PC-9 (cell line): ENCODE results near the gene NFKBIE. TPM values are rescaled to one million over a fixed set of nuclear protein-coding genes. Genes with fewer than 3 reads are reported as not detected.

ENCODE experiments used
- BruUV-seq: library from RNA; stranded (reverse); fragments of 400-500 nt; replicated peaks from 2 replicates; lab custom pipeline; 2021; lab: Mats Ljungman, UMichigan
- CTCF ChIA-PET: fragments of 300-600 bp; sonication (Branson Sonifier 250); formaldehyde crosslinking; loops from one replicate; lab custom pipeline; 2022; ENCODE audit warnings: antibody characterized with exemption; lab: Charles Lee
- POLR2A ChIA-PET: fragments of 300-600 bp; sonication (Branson Sonifier 250); formaldehyde crosslinking; loops from one replicate; lab custom pipeline; 2022; ENCODE audit warnings: antibody characterized with exemption; ENCODE audit not compliant: unreplicated experiment; lab: Charles Lee
- DNase-seq, 2 experiments: peaks; one replicate each; pipeline versions ENCODE4 v3.0.0 to v3.0.0-alpha.2; 2015 to 2022; ENCODE audit warnings: mixed read lengths in 1 of 2
- H2AFZ ChIP-seq: fragments of 200-600 bp; sonication (generic); 2 replicates; pipeline ENCODE4 v1.8.1; 2017; ENCODE audit warnings: antibody characterized with exemption
- H3F3A ChIP-seq: fragments of 200-600 bp; sonication (generic); 2 replicates; pipeline ENCODE4 v1.8.1; 2017; ENCODE audit warnings: antibody characterized with exemption, mild to moderate bottlenecking, low read depth; ENCODE audit not compliant: insufficient read depth
- H3K27ac ChIP-seq: fragments of 200-600 bp; sonication (generic); 2 replicates; pipeline ENCODE4 v1.6.1; 2016; ENCODE audit warnings: mixed run types
- H3K27me3 ChIP-seq: fragments of 200-600 bp; sonication (generic); 2 replicates; pipeline ENCODE4 v1.6.1; 2016; ENCODE audit warnings: low read depth, mixed run types; ENCODE audit not compliant: insufficient read depth
- H3K36me3 ChIP-seq: fragments of 200-600 bp; sonication (generic); 2 replicates; pipeline ENCODE4 v1.6.1; 2016; ENCODE audit warnings: low read depth, mixed run types
- H3K4me1 ChIP-seq: fragments of 200-600 bp; sonication (generic); replicated peaks from 2 replicates; pipeline ENCODE4 v1.6.1; 2016; ENCODE audit warnings: mixed run types; ENCODE audit not compliant: insufficient read depth
- H3K4me2 ChIP-seq: fragments of 200-600 bp; sonication (generic); 2 replicates; pipeline ENCODE4 v1.6.1; 2017; ENCODE audit warnings: mixed run types
- H3K4me3 ChIP-seq: fragments of 200-600 bp; sonication (generic); 2 replicates; pipeline ENCODE4 v1.6.1; 2016; ENCODE audit warnings: mixed run types
- H3K79me2 ChIP-seq: fragments of 200-600 bp; sonication (generic); 2 replicates; pipeline ENCODE4 v1.6.1; 2017; ENCODE audit warnings: low read depth, mixed run types
- H3K9me2 ChIP-seq: fragments of 200-600 bp; sonication (generic); 2 replicates; pipeline ENCODE4 v1.8.1; 2017; ENCODE audit warnings: mild to moderate bottlenecking; ENCODE audit not compliant: insufficient read depth
- H3K9me3 ChIP-seq: fragments of 200-600 bp; sonication (generic); 2 replicates; pipeline ENCODE4 v1.8.1; 2016; ENCODE audit warnings: low read depth; ENCODE audit not compliant: insufficient read depth
- H4K20me1 ChIP-seq: fragments of 200-600 bp; sonication (generic); 2 replicates; pipeline ENCODE4 v1.8.1; 2017; ENCODE audit not compliant: insufficient read depth
- EZH2 ChIP-seq: fragments of 200-600 bp; sonication (generic); IDR thresholded peaks from 2 replicates; pipeline ENCODE4 v1.8.0; 2017; ENCODE audit warnings: antibody characterized with exemption, low read depth
- intact Hi-C: fragments of 100-400 bp; cut with micrococcal nuclease; formaldehyde crosslinking; loops from one replicate; pipeline ENCODE4 v1.10.0; 2022; ENCODE audit not compliant: unreplicated experiment
- total RNA-seq: library from RNA; stranded (reverse); gene quantifications from 2 replicates; pipeline ENCODE4 v1.2.3, GENCODE V29; 2021
- TF ChIP-seq, protein P1 (sequence below): fragments of 200-600 bp; sonication (generic); conservative IDR thresholded peaks from 2 replicates; pipeline ENCODE4 v1.6.1; 2017; ENCODE audit warnings: mixed run types, antibody characterized with exemption, mild to moderate bottlenecking, moderate library complexity

The NFKBIE gene
- total RNA-seq, 1 experiment from 2014 or later, result 7.6 TPM

- Histone ChIP-seq H3K27ac (no peak overlapping the region), H3F3A (peaks cover 5% of the 10 kb centered on the region; the same call in 1 of the 2 replicates), H3K4me2 (no peak overlapping the region), H4K20me1 (no peaks in the 10 kb centered on the region), H3K9me2 (no peaks in the 10 kb centered on the region), H3K36me3 (no peaks in the 10 kb centered on the region), H3K4me3 (no peak overlapping the region), H3K9me3 (no peaks in the 10 kb centered on the region), H3K4me1 (peaks cover 14% of the 10 kb centered on the region), H3K27me3 (no peaks in the 10 kb centered on the region), H2AFZ (no peak overlapping the region), H3K79me2 (no peaks in the 10 kb centered on the region)
- no TSS peak for BruUV-seq
- ChIA-PET POLR2A (no interaction called here), CTCF (interaction anchor here (0.6 kb wide), 1 partner anchor 82 kb away, joined by 5 read pairs; no protein-coding TSS in a partner anchor)
- intact Hi-C loops, result no loop called here
- DNase-seq, result no peak
- TF ChIP-seq EZH2, result no peak
- TF ChIP-seq, protein P1, sequence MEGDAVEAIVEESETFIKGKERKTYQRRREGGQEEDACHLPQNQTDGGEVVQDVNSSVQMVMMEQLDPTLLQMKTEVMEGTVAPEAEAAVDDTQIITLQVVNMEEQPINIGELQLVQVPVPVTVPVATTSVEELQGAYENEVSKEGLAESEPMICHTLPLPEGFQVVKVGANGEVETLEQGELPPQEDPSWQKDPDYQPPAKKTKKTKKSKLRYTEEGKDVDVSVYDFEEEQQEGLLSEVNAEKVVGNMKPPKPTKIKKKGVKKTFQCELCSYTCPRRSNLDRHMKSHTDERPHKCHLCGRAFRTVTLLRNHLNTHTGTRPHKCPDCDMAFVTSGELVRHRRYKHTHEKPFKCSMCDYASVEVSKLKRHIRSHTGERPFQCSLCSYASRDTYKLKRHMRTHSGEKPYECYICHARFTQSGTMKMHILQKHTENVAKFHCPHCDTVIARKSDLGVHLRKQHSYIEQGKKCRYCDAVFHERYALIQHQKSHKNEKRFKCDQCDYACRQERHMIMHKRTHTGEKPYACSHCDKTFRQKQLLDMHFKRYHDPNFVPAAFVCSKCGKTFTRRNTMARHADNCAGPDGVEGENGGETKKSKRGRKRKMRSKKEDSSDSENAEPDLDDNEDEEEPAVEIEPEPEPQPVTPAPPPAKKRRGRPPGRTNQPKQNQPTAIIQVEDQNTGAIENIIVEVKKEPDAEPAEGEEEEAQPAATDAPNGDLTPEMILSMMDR, result no peak
These were observed 51.0 kb downstream of the NFKBIE start for GRCh38 chr6:44214307-44214706.

DNA sequence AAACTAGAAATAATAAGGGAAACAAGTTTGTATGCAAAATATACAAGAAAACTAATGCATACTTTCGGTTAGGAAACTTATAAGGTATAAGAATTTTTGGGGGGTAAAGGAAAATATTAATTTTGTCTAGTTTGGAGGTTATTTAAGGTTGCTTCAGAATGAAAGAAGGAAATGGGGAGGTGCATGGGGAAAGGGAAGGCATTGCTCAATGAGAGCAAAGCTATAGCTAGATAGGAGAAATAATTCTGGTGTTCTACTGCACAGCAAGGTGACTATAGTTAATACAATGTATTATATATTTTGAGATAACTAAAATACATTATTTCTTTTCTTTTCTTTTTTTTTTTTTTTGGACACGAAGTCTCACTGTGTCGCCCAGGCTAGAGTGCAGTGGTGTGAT lies 54.1 kb downstream of the NFKBIE start:
- Histone ChIP-seq H3K79me2 (no peaks in the 10 kb centered on the region), H3K4me1 (no peaks in the 10 kb centered on the region), H3K27me3 (no peaks in the 10 kb centered on the region), H3K27ac (no peak overlapping the region), H3F3A (no peaks in the 10 kb centered on the region), H3K9me3 (no peaks in the 10 kb centered on the region), H4K20me1 (no peaks in the 10 kb centered on the region), H3K4me3 (no peak overlapping the region), H3K9me2 (no peaks in the 10 kb centered on the region), H3K4me2 (no peak overlapping the region), H3K36me3 (no peaks in the 10 kb centered on the region), H2AFZ (no peak overlapping the region)
- ChIA-PET CTCF (interaction anchor here (0.6 kb wide), 1 partner anchor 110 kb away, joined by 5 read pairs; no protein-coding TSS in a partner anchor), POLR2A (no interaction called here)
- intact Hi-C loops, result no loop called here
- DNase-seq, result no peak
- BruUV-seq, result no TSS peak
- TF ChIP-seq EZH2, result no peak
- TF ChIP-seq, protein P1, result no peak

Other genes starting within 250 kb of the NFKBIE start
- 96.3 and 97.9 TPM in 2 replicates for gene MRPL14, start 138.1 kb downstream of the NFKBIE start, total RNA-seq
- 36.1 and 38.5 TPM in 2 replicates for gene TMEM63B, start 138.0 kb downstream of the NFKBIE start, total RNA-seq
- not detected in 2 replicates for gene CAPN11, start 106.7 kb downstream of the NFKBIE start, total RNA-seq
- gene MYMX, start 48.6 kb downstream of the NFKBIE start, total RNA-seq, result not detected in 2 replicates
- 45.3 and 46.9 TPM in 2 replicates for gene SLC29A1, start 42.0 kb downstream of the NFKBIE start, total RNA-seq
- gene HSP90AB1, start 18.4 kb downstream of the NFKBIE start, total RNA-seq, result 895 and 1,136 TPM in 2 replicates
- gene SLC35B2, start 8.0 kb downstream of the NFKBIE start, total RNA-seq, result 57.6 and 59.7 TPM in 2 replicates
- not detected in 2 replicates for gene TMEM151B, start 4.9 kb upstream of the NFKBIE start, total RNA-seq
- 11.6 and 12.5 TPM in 2 replicates for gene AARS2, start 47.8 kb upstream of the NFKBIE start, total RNA-seq
- gene SPATS1, start 77.1 kb upstream of the NFKBIE start, total RNA-seq, result not detected in 2 replicates
- 17.8 and 24.0 TPM in 2 replicates for gene CDC5L, start 122.2 kb upstream of the NFKBIE start, total RNA-seq